ENCODE results near the gene WNT3A. TPM values are rescaled to one million over a fixed set of nuclear protein-coding genes. Genes with fewer than 3 reads are reported as not detected.

Gene WNT3A
- total RNA-seq, 2 donors from 2014 or later, result 0.14 TPM; not detected in 1

DNA sequence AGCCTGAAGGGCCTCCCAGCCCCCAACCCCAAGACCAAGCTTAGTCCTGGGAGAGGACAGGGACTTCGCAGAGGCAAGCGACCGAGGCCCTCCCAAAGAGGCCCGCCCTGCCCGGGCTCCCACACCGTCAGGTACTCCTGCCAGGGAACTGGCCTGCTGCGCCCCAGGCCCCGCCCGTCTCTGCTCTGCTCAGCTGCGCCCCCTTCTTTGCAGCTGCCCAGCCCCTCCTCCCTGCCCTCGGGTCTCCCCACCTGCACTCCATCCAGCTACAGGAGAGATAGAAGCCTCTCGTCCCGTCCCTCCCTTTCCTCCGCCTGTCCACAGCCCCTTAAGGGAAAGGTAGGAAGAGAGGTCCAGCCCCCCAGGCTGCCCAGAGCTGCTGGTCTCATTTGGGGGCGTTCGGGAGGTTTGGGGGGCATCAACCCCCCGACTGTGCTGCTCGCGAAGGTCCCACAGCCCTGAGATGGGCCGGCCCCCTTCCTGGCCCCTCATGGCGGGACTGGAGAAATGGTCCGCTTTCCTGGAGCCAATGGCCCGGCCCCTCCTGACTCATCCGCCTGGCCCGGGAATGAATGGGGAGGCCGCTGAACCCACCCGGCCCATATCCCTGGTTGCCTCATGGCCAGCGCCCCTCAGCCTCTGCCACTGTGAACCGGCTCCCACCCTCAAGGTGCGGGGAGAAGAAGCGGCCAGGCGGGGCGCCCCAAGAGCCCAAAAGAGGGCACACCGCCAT lies 53.8 kb downstream of the WNT3A start:
- intact Hi-C loops (cut with DNase I, micrococcal nuclease), result no loop called here
- ATAC-seq, result peak; percentile 39
- peak; percentile 60 to 61 for DNase-seq

DNA sequence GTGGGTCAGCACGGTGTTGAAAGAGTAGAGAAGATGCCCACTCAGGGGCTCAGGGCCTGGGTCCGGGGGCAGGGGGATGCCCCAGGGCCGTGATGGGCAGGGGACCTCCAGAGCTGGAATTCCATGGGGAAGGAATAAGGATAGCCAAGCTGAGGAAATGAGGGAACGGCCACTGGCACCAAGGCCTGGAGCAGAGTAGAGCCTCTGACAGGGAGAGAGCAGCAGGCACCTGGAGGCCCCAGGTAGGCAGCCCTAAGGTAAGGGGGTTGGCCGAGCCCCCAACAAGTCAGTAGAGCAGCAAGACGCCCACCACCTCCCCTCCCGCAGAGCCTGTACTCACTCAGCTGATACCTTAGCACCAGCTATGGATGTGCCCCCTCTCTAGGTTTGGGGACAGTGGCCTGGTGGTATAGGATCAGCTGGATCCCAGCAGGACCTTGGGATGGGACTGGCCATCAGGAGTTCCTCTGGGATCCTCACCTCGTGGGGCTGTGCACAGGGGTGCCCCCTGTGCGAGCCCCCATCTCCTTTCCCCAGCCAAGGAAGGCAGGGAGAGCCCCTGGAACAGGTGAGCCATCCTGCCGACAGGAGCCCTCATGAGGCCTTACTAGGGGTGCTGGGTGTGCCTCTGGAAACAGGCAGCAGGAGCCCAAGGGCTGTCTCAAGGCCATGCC lies 54.8 kb downstream of the WNT3A start:
- ATAC-seq (no peak), DNase-seq (no peak)
- intact Hi-C loops (cut with DNase I, micrococcal nuclease), result no loop called here

DNA sequence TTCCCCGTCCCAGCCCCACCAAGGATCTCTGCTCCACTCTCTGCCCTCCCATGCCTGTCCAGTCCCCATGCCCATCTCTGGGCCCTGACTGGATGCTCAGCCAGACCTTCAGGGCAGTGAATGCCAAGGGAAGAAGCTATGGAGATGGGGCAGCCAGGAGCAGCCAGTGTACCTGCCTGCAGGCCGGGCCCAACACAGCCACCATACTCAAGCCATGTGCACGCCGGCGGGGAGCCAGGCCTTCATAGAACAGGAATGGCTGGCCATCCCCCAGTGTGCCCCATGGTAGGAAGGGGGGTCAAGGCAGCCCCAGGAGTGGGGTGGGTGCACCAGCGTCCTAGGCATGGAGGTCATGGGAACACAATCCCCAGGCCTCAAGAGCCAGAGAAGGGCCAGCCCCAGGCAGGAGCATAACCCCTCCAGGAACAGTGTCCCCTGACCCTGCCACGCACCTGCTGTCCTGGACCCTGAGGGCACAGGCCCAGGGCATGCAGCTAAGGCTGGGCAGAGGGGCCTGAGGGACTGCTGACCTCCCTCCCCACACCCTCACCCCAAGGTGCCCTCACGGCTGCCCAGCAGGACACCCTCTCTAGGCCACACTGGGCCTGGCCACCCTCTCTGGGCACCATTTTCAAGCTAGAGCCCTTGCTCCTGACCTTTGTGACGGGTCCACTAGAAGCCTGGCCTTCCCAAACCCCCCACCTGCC lies 55.4 kb downstream of the WNT3A start:
- no peak for ATAC-seq
- DNase-seq, result no peak
- intact Hi-C loops (cut with DNase I, micrococcal nuclease), result no loop called here

DNA sequence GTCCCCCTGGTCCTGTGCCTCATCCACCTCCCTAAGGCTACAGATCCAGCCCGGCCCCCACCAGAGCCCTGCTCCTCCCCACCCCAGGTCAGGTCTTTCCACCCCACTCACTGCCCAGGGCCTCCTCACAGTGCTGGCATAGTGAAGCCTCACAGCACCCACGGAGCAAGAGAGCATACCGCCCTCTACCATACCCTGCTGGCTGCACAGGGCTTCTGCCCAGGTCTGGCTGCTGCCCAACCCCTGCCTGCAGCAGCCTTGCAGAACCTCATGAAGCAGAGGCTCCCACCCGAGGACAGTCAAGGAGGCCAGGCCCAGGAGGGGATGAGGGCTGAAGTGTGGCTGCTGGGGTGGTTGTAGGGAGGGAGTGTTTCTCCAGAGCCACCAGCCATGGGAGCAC lies 56.0 kb downstream of the WNT3A start:
- intact Hi-C loops (cut with DNase I, micrococcal nuclease), result no loop called here
- DNase-seq, result no peak
- ATAC-seq, result no peak

DNA sequence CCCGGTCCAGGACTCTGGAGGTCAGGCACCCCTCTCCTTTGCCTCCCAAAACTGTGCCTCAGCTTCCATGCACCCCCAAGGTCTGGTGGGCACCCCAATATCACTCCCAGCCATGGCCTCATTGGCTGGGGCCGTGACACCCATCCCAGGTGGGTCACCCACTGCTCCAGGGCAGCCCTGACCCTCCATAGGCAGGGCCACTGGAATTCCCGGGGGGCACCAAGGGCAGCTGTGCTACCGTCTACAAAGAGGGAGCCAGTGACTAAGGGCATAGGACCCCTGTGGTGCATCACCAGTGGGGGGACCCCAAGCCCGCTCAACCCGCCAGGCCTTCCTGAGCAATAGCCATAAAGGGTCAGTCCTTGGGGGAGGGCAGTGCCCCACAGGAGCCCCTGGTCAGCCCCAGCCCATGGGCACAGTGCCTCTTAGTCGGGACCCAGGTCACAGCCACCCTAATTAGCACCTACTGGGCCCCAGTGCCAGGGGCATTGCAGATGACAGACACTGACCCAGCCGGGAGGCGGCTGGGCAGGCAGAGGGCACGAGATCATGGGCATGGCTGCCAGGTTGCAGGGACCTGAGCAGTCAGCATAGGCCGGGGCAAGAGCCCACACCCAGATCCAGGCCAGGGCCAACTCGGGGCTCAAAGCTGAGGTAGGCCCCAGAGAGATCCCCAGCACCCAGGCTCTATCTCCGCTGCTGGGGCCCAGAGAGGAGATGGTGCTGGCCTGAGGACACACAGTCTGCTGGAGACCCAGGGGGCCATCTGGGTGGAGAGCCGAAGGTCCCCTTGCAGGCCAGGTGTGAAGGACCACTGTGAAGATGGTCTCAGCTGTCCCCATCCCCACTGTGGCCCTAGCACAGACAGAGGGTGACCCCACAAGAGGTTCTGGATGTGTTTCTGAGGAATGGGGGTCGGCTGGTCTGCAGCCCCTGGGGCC lies 56.7 kb downstream of the WNT3A start:
- intact Hi-C loops (cut with DNase I, micrococcal nuclease), result no loop called here
- ATAC-seq, result no peak
- DNase-seq, result no peak

DNA sequence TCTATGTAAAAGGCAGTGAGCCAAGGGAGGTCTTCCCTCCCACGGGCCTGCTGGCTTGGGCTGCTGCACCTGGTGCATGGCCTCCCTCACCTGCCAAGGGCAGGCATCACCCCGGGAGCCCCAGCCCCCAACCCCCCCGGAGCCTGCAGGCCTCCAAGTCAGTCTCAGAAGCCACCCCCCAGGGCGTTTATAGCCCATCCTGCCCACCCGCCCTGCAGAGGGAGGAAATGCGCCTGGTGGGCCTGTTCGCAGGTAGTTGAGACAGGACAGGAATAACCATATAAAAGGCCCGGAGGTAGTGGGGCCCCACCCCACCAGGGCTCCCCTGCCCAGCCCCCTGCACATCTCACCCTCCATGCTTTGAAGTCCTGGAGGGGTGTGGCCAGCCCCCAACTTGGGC lies 57.5 kb downstream of the WNT3A start:
- no peak for ATAC-seq
- intact Hi-C loops (cut with DNase I, micrococcal nuclease), result no loop called here
- no peak for DNase-seq

DNA sequence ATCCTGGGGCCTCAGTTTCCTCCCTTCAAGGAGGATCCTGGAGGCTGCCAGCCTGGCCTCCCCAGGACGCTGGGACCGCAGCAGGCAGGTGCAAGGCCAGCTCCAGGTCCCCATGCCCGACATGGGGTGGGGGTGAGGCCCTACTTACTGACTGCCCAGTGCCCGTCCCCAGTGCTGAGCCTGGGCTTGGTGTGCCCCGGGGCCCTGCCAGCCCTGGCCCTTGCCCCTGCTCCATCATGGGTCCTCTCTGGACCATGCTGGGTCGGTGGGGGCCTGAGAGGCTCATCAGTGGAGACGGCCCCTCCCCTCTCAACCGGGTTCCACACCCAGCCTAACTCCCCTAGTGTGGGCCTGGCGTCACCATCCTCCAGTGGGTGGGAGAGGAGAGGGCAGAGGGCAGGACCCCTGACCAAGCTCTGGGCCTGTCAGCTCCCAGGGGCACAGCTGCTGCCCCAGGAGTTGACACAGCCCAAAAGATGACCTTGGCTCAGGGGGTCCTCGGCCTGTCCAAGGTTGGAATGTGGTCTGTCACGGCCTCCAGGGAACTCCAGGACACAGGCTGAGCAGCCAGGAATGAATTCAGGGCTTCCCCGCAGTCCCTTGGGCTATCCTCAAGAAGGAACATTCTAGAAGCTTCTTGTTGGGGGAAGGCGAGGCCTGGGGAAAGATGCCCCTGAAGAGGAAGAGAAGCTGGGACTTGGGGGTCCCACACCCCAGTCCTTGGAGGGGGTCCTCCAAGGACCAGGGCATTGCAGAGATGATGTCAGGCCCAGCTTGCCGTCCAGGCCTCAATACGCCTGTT lies 58.1 kb downstream of the WNT3A start:
- intact Hi-C loops (cut with DNase I, micrococcal nuclease), result no loop called here
- ATAC-seq, result no peak
- DNase-seq, result no peak

DNA sequence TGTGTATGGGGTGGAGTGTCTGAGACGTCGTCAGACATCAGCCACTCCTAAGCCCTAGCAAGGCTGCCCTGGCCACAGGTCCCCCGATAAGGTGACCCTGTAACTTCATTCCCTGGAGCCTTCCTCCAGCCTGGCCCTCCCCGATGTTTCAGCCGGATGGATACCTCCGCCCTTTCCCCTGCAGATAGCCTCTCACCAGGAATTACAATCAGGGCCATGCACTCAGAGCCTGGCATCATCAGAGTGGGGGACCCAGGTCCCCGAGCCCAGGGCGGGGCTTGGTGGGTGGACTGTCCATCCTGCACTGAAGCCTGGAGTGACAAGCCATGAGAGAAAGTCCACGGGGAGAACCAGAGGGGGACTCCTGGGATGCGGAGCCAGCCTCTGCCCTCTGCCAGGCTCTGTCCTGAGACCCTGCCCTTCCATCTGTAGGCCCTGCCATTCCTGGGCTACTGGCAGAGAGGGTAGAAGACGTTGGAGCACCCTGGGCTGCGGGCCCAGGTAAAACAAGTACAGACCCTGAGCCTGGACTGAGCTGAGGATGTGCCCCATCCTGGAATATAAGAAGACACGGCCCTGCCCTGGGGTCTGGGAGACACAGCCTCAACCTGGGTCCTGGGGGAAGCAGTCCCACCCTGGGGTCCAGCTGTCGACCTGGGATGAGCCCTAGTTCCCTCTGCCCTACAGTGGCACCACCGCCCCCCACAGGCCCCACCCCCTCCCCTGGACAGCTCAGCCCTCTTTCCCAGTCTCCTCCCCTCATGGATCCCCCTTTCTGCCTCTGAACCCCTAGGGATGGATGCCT lies 58.9 kb downstream of the WNT3A start:
- DNase-seq (no peak), ATAC-seq (no peak)
- intact Hi-C loops (cut with DNase I, micrococcal nuclease), result no loop called here

DNA sequence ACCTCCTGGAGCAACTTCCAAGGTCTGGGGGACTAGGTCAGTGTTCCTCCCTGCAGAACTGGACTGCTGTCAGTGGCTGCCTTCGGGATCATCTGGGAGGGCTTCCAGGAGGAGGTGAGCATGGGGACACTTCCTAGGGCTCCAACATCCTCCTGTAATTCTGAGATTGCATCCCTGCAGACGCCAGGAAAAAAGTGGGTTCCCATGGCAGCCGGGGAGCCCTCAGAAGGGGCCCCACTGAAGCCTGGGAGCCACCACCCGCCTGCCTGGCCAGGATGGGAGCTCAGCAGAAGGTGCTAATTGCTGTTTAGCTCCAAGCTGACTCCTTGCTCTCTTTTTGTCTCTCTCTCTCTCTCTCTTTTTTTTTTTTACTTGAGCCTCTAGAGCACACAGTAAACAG lies 59.6 kb downstream of the WNT3A start:
- no peak for DNase-seq
- ATAC-seq, result no peak
- intact Hi-C loops (cut with DNase I, micrococcal nuclease), result no loop called here

DNA sequence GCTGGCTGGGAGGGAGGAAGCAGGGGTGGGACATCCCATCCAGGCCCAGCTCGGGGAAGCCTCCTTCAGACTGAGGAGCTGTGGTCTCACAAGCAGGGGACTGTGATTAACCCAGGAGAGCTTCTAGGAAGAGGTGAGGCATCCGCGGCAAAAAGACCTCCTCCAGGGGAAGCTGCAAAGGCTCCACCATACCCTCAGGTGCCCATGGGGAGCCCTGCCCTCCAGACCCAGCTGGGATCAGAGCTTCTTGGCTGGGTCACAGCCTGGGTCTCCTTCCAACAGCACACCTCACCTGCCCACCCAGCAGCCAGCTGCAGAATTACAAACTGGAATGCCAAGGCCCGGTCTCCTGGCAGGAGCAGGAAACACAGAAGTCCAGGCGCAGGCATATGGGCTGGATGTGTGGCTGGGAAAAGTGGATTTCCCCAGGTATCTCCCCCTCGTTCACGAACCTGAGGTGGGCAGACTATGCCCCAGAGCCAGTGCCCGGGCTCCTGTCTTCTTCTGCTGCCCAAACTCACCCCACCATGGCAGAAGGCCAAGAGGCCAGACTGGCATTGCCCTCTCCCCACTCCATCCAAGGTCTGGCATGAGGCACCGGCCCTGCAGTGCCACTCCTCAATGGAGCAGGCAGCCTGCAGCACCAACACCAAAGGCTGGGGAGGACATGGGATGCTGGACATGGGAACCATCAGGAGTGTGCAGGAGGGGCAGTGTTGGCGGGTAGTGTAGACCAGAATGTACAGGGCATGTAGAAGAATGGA lies 60.3 kb downstream of the WNT3A start:
- ATAC-seq, result no peak
- DNase-seq, result no peak
- intact Hi-C loops (cut with DNase I, micrococcal nuclease), result no loop called here

DNA sequence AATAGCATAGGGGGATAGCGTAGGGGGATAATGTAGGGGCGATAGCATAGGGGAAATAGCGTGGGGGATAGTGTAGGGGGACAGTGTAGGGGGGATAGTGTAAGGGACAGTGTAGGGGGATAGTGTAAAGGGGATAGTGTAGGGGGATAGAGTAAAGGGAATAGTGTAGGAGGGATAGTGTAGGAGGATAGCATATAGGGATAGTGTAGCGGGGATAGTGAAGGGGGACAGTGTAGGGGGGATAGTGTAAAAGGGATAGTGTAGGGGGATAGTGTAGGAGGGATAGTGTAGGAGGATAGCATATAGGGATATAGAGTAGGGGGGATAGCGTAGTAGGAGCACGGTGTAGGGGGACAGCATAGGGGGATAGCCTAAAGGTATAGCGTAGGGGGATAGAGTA lies 61.6 kb downstream of the WNT3A start:
- intact Hi-C loops (cut with DNase I, micrococcal nuclease), result no loop called here
- DNase-seq (no peak), ATAC-seq (no peak)

DNA sequence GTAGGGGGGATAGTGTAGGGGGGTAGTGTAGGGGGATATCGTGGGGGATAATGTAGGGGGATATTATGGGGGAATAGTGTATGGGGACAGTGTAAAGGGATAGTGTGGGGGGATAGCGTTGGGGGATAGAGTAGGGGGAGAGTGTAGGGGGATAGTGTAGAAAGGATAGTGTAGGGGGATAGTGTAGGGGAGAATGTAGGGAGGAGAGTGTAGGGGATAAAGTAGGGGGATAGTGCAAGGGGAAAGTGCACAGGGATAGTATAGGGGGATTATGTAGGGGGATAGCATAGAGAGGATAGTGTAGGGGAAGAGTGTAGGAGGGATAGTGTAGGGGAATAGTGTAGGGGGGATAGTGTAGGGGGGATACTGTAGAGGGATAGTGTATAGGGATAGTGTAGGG lies 63.4 kb downstream of the WNT3A start:
- ATAC-seq, result no peak
- intact Hi-C loops (cut with DNase I, micrococcal nuclease), result no loop called here
- DNase-seq, result no peak

DNA sequence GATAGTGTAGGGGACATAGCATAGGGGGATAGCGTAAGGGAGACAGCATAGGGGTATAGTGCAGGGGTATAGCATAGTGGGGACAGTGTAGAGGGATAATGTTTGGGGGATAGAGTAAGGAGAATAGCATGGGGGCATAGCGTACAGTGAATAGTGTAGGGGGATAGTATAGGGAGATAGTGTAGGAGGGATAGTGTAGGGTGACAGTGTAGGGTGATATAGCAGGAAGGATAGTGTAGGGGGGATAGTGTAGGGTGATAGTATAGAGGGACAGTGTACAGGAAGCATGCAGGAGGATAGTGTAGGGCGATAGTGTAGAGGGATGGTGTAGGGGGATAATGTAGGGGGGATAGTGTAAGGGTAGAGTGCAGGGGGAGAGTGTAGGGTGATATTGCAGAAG lies 64.1 kb downstream of the WNT3A start:
- intact Hi-C loops (cut with DNase I, micrococcal nuclease), result no loop called here
- ATAC-seq (no peak), DNase-seq (peak in 1 of 2 donors; percentile 1)

DNA sequence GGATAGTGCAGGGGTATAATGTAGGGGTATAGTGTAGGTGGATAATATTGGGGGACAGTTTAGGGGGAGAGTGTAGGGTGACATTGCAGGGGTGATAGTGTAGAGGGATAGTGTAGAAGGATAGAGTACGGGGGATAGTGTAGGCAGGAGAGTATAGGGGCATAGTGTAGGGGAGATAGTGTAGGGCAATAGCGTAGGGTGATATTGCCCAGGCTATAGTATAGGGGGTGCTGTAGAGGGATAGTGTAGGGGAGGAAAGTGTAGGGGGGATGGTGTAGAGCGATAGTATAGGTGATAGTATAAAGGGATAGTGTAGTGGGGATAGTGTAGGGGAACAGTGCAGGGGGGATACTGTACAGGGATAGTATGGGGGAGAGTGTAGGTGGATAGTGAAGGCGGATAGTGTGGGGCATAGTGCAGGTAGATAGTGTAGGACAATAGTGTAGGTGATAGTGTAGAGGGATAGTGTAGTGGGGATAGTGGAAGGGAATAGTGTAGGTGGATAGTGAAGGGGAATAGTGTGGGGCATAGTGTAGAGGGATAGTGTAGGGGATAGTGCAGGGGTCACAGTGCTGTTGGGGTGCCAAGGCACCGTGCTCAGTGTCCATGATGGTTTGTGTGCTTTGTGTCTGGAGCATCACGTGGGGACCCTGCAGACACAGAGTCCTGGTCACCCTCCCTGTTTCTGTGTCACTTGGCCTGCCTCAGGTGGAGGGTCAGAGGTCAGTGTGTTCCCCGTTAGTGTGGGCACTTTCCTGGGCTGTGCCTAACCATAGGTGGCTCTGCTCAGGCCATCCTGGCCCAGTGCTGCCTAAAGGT lies 65.2 kb downstream of the WNT3A start:
- no peak for ATAC-seq
- intact Hi-C loops (cut with DNase I, micrococcal nuclease), result no loop called here
- no peak for DNase-seq

DNA sequence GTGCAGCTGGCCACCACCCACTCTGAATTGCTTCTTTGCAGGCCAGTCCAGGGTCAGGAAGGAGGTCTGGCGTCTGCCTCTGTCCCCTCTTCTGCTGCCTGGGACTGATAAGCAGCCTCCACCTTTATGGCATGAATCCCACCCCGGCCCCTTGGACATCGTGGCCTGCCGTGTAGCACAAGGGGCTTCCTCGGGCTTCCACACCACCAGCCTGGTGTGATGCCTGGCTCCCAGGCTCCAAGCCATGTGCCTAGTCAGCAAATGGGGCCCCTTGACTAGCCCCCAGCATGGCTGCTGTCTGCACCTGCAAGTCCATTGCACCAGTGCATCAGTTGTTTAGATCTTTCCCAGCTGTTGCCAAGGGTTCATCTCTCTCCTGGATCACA lies 65.9 kb downstream of the WNT3A start:
- no peak for ATAC-seq
- DNase-seq, result peak in 1 of 2 donors; percentile 16
- intact Hi-C loops (cut with DNase I, micrococcal nuclease), result no loop called here

All from left colon (tissue), 2 donors.